BE2C (cell line): Measurements from ENCODE around the gene SLC19A2.

ENCODE experiments used
- DNase-seq: peaks from one replicate; pipeline ENCODE4 v3.0.0-alpha.2; 2020
- H3K27me3 ChIP-seq: fragments of 250-450 bp; sonication (Bioruptor Pico); 2 replicates; pipeline ENCODE4 v1.5.1; 2020; ENCODE audit warnings: mild to moderate bottlenecking
- H3K36me3 ChIP-seq: fragments of 250-450 bp; sonication (Bioruptor Pico); 2 replicates; pipeline ENCODE4 v1.5.1; 2020; ENCODE audit warnings: mild to moderate bottlenecking
- H3K4me1 ChIP-seq: fragments of 250-450 bp; sonication (Bioruptor Pico); 2 replicates; pipeline ENCODE4 v1.5.1; 2020
- H3K4me3 ChIP-seq: 2 replicates; pipeline ENCODE4 v1.5.1; 2011; ENCODE audit warnings: low read depth, low read length
- H3K9me3 ChIP-seq: fragments of 250-450 bp; sonication (Bioruptor Pico); 2 replicates; pipeline ENCODE4 v1.5.1; 2020
- CTCF ChIP-seq: IDR thresholded peaks from 2 replicates; pipeline ENCODE4 v1.5.1; 2012; ENCODE audit warnings: mild to moderate bottlenecking, low read depth, low read length

The SLC19A2 gene

GRCh38 chr1:169473347-169473746 is 12.4 kb downstream of the SLC19A2 start:
- Histone ChIP-seq H3K36me3 (peaks cover 10% of the 10 kb centered on the region), H3K9me3 (no peaks in the 10 kb centered on the region), H3K4me3 (no peak overlapping the region), H3K4me1 (no peaks in the 10 kb centered on the region; the same call in 1 of the 2 replicates), H3K27me3 (no peaks in the 10 kb centered on the region)
- DNase-seq: no peak
- TF ChIP-seq CTCF: no peak

GRCh38 chr1:169472738-169473137 is 13.0 kb downstream of the SLC19A2 start:
- H3K36me3 ChIP-seq: peaks cover 10% of the 10 kb centered on the region
- H3K27me3 ChIP-seq: no peaks in the 10 kb centered on the region
- H3K9me3 ChIP-seq: no peaks in the 10 kb centered on the region
- no peak for TF ChIP-seq CTCF
- DNase-seq: no peak
- H3K4me1 ChIP-seq: no peaks in the 10 kb centered on the region; the same call in 1 of the 2 replicates
- H3K4me3 ChIP-seq: no peak overlapping the region

- no peak for TF ChIP-seq CTCF
- H3K4me1 ChIP-seq: no peaks in the 10 kb centered on the region
- H3K9me3 ChIP-seq: no peaks in the 10 kb centered on the region
- DNase-seq: no peak
- no peaks in the 10 kb centered on the region for H3K27me3 ChIP-seq
- peaks cover 6% of the 10 kb centered on the region; the same call in 1 of the 2 replicates for H3K36me3 ChIP-seq
- H3K4me3 ChIP-seq: no peak overlapping the region
These were observed 16.8 kb downstream of the SLC19A2 start for GRCh38 chr1:169468982-169469381.

- H3K36me3 ChIP-seq: peaks cover 6% of the 10 kb centered on the region; the same call in 1 of the 2 replicates
- H3K9me3 ChIP-seq: no peaks in the 10 kb centered on the region
- no peaks in the 10 kb centered on the region for H3K27me3 ChIP-seq
- H3K4me1 ChIP-seq: no peaks in the 10 kb centered on the region
- DNase-seq: peak; percentile 33
- H3K4me3 ChIP-seq: no peak overlapping the region
- peak; percentile 45 for TF ChIP-seq CTCF
These were observed 19.2 kb downstream of the SLC19A2 start for GRCh38 chr1:169466259-169467230.

GRCh38 chr1:169465281-169465680 is 20.5 kb downstream of the SLC19A2 start:
- Histone ChIP-seq H3K4me3 (no peak overlapping the region), H3K36me3 (peaks cover 6% of the 10 kb centered on the region; the same call in 1 of the 2 replicates), H3K27me3 (no peaks in the 10 kb centered on the region), H3K9me3 (no peaks in the 10 kb centered on the region), H3K4me1 (no peaks in the 10 kb centered on the region)
- no peak for DNase-seq
- no peak for TF ChIP-seq CTCF

GRCh38 chr1:169462385-169462784 is 23.4 kb downstream of the SLC19A2 start:
- Histone ChIP-seq H3K4me3 (no peak overlapping the region), H3K36me3 (peaks cover 6% of the 10 kb centered on the region; the same call in 1 of the 2 replicates), H3K27me3 (no peaks in the 10 kb centered on the region), H3K9me3 (no peaks in the 10 kb centered on the region), H3K4me1 (no peaks in the 10 kb centered on the region)
- TF ChIP-seq CTCF: no peak
- no peak for DNase-seq
